ENCODE measurements around the gene MICB.
A peak's percentile ranks its signal among the peaks of the same experiment; 100 is the strongest.
"Not testable (repeated sequence)": the region's sequence is repeated elsewhere in the genome, so short reads cannot be mapped to it uniquely, and the experiment has no call there.

Gene MICB

DNA sequence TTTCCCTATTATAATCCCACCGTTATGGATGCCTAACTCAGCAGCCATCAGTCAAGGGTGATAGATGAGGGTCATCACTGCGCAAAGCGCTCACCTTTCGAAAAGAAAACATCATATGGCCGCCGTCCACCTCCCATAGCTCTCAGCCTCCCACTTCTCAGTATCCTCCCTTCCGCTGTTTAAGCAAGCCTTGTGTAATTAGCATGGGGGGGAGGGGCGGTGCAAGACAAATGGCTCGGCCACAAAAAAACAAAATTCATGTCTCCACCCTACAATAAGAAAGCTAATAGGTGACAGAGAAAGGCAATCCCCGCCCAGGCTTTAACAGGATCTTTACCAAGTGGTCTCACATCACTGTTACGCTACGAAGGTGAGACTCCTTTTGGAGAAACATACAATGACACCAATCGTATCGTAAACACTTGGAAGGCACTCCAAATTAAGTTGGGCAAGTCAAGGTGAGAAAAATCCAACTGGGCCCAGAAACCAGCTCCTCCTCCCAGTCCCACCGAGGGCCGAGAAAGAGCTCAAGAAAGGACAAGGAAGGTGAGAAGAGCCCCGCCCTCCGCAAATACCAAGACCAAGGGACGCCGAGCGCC is 43.2 kb downstream of the MICB start:
- peak in 1 of 2 donors; percentile 37 for DNase-seq (ENCODE audit: low read depth in 2 of 2)

DNA sequence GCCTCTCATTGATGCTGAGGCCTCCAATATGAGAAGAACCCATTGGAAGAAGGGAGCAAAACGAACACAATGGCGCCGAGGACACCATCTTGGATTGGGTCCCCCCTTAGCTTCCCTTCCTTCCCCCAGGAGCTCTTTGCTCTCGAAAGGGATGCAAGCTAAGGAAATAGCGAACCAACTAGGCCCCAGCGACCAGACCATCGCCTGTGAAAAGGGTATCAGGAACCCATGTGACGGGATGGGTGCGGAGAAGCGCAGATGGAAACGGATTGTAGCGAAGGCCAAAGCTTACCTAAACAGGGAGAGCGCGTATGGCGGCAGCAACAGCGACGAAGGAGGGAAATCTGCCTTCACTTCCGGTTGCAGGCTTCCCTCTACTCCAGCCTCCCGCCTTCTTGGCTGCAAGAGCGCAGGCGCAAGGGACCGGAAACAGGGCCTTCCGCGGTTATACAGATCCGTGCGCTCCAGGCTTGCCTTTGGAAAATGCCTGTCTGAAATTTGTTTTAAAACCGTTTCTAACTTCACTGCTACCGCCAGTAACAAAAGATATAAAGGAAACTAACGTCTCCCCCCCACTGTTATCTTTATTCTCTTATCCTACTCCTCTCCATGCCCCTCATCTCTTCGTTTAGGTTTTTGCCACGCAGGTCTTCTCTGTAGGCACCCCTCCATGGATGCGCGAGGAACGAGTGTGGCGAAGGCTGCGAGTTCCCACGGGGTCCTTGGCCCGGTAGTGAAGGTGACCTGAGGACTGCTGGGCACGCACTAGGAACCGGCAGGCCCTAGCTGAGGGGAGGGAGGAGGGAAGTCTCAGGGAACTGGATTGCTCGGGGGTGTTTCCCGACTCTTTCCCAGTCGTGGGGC is 43.9 kb downstream of the MICB start, which contains the start of gene DDX39B:
DDX39B (minus strand) TSS at position 346 of the 864 bp plus-strand sequence. CDS start 1,471 bp downstream, outside the sequence.
- DNase-seq (ENCODE audit: low read depth in 2 of 2): peak; percentile 89 to 91

DNA sequence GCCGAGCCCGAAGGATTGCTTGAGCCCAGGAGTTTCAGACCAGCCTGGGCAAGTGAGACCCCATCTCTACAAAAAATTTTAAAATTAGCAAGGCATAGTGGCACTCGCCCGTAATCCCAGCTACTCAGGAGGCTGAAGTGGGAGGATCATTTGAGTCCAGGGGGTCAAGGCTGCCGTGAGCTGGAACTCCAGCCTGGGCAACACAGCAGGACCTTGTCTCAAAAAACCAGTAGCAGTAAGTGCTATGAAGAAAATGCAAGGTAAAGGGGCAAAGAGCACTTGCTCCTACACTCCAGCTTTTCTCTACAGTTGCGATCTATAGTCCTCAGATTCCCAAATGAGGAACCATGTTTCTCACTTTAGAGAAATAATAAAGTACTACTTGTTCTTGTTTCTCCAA is 45.7 kb downstream of the MICB start:
- no peak for DNase-seq (ENCODE audit: low read depth in 2 of 2)

DNA sequence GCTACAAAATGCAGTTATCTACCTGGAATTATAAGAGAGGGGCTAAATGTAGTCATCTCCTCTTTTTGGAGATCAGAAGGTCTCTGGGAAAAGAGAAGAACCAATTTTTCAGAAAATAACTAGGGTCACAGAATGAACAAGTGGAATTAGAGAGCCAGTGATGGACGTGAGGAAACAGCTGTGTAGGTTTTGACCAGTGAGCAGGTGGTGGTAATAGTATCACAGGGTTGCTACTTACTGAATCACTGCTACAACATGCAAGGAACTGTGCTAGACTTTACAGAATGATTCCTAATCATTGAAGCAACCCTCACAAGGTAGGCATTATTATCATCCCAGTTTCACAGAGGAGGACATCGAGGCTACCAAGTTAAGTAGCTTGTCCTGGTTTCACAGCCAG is 46.7 kb downstream of the MICB start:
- no peak for DNase-seq (ENCODE audit: low read depth in 2 of 2)

DNA sequence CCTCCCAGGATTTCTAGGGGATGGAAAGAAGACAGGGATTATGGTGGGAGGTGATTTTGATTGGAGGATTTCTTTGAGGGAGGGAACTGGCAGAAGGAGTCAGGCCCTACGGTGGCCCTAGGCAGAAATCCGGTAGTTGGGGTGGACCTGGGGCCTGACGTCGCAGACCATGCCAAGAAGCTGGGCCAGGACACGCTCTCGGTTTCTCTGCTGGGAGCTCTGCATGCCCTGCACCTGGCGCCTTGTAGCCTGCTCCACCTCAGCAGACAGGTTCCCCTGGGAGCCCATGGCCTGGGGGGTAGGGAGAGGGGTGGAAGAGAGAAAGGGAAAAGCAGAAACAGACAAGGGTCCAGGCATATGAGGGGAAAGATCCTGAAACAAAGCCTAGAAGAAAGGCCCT is 47.3 kb downstream of the MICB start:
- DNase-seq (ENCODE audit: low read depth in 2 of 2): no peak

DNA sequence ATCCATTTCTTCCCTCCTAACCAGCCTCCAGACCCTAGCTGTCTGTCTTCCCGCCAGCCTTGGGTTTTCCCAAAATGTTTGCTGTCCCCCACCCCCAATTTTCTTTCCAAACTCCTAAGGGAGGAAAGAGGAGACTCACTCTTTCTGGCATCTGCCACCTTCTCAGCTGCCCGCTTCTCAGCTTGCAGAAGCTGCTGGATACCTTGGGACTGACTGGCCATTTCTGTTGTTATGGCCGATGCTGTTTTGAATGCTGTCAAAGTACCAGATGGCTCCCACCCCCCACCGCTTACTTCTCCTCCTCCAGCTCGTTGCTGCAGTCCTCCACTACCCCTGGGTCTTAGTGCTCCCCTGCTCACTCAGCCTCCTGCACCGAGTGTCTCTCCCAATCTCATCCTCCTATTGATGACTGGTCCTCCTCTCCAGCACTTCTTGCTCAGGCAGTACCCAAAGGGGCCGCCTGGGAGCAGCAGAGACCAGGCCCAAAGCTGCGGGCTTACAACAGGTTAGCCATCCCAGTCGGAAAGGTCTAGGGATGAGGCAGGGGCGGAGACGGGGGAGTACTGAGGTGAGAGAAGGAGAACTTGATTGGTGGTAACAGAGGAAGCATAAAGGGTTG is 48.5 kb downstream of the MICB start, which contains the start of gene ATP6V1G2:
ATP6V1G2 (minus strand) TSS at position 270 of the 619 bp plus-strand sequence; CDS start at position 221, 49 bp downstream.
- peak; percentile 83 to 88 for DNase-seq (ENCODE audit: low read depth in 2 of 2)

DNA sequence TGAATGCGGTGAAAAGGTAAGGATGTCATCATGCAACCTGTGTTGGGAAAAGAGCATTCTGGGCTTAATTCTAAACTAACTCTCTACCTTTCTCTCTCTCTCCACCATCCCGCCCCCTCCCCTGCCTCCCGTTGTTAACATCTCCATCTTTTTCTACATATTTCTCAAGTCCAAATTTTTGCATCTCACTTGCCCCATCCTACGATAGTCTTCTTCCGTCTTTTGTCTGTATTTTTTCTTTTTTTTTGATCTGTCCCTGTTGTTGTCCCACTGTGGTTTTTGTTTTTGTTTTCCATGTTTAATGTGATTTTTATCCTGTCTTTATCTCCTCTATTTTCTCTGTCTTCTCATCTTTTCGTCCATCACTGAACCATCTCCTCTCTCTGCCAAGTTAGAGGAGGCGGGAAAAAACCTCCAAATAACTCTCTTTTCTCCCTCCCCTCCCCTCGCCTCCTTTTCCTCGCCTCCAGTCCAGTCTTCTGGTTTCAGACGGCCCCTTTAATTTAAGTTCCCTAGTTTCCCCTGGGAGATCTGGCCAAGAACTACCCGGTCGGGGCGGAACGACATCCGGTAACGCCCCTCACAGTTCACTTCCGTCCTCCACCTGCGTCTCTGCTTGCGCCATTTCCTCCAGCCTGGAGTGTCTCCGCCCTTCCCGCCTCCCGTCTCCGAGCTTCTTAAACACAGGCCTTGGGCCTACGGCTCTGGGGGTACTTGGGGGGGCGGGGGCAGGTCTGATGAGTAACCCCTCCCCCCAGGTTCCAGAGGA is 49.2 kb downstream of the MICB start, which contains the start of gene NFKBIL1:
NFKBIL1 (plus strand) TSS at position 651 of the 769 bp plus-strand sequence; CDS start at position 738, 87 bp downstream.
- peak; percentile 89 to 90 for DNase-seq (ENCODE audit: low read depth in 2 of 2)

DNA sequence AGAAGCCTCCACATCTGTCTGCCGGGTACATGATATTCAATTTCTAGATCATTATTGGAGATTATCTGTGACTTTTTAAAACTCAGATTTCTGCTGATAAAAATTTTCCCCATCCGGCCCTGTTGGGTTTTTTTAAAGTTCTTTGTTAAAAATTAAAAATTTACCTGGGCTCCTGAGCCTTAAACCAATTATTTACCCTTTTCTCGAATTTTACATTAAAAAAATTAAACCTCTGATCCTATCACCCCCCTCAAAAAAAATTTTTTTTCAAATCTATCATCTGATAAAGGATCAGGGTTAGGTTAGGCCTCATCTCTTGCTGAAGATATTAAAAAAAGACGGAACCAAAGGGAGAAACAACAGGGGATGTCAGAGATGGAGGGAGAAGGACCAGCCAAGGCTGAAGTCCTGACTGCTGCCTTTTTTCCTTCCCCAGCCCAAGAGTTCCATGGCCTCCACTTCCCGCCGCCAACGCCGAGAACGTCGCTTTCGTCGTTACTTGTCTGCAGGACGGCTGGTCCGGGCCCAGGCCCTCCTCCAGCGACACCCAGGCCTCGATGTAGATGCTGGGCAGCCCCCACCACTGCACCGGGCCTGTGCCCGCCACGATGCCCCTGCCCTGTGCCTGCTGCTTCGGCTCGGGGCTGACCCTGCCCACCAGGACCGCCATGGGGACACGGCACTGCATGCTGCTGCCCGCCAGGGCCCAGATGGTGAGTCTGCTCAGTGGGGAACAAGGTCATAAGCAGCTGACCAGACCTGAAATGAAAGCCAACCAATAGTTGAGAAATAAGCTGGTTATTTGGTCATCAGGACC is 50.0 kb downstream of the MICB start:
- DNase-seq (ENCODE audit: low read depth in 2 of 2): no peak

DNA sequence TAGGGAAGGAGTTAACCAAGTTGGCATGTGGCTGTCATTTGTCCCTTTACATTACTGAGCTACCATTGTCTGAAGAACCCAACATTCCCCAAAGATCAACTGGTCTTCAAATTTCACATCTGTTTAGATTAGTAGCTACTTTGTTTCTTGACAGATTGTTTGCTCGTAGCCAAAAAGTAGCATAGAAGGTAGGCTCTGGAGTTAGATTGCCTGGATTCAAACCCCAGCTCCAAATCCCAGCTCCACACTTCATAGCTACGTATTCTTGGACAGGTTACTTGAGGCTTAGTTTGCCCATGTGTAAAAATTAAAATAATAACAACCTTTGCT is 50.6 kb downstream of the MICB start:
- DNase-seq (ENCODE audit: low read depth in 2 of 2): no peak

DNA sequence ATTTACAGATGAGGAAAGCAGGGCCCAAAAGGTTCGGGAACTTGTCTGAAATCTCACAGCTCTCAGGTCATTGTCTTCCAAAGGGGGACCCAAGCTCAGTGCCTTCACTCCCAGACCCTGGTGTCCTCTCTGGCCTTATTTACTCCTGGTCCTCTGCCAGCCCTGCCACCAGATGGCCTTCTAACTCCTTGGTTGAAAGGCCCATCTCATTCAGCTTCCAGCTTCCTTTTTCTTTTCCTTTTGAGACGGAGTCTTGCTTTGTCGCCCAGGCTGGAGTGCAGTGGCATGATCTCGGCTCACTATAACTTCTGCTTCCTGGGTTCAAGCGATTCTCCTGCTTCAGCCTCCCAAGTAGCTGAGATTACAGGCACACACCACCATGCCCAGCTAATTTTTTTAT is 53.4 kb downstream of the MICB start:
- DNase-seq (ENCODE audit: low read depth in 2 of 2): not testable (repeated sequence)

DNA sequence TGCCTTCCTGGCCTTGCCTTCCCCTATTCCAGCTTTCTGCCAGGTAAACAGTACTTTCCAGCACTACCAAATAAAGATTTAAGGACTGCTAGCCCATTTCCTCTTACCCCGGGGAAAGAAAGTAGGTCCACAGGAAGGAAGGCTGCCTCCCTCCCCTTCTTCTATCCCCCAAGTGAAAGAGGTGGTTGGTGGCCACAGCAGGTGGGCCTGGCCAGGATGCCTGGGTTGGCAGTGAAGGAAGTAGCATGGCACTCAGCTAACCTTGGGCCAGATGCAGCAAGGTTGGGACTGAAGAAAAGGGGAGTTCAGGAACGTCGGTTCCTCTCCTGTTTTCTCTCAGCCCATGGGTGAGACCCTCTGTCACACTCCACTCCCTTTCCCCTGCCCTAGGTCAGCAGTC is 58.4 kb downstream of the MICB start:
- no peak for DNase-seq (ENCODE audit: low read depth in 2 of 2)

DNA sequence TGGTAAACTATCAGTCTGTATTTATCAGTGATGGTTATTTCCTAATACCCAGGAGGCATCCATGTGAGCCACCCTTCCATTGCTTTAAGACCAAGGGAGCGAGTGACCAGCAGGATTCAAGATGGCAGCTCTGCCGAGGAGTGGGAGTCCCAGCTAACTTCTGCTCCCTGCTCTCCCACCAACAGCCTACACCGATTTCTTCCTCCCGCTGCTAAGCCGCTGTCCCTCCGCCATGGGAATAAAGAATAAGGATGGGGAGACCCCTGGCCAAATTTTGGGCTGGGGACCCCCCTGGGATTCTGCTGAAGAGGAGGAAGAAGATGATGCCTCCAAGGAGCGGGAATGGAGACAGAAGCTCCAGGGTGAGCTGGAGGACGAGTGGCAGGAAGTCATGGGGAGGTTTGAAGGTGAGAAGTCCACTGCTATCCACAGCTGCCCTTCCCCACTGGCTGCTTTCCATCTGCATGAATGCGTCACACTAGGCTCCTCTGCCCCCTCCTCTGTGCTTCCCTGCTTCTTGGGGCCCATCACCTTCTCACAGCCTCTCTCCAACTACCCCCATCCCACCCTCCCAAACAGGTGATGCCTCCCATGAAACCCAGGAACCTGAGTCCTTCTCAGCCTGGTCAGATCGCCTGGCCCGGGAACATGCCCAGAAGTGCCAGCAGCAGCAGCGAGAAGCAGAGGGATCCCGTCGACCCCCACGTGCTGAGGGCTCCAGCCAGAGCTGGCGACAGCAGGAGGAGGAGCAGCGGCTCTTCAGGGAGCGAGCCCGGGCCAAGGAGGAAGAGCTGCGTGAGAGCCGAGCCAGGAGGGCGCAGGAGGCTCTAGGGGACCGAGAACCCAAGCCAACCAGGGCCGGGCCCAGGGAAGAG is 59.7 kb downstream of the MICB start:
- no peak for DNase-seq (ENCODE audit: low read depth in 2 of 2)

DNA sequence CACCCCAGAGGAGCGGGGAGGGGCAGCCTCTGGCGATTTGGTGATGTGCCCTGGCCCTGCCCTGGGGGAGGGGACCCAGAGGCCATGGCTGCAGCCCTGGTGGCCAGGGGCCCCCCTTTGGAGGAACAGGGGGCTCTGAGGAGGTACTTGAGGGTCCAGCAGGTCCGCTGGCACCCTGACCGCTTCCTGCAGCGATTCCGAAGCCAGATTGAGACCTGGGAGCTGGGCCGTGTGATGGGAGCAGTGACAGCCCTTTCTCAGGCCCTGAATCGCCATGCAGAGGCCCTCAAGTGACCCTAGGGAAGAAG is 60.3 kb downstream of the MICB start:
- no peak for DNase-seq (ENCODE audit: low read depth in 2 of 2)

DNA sequence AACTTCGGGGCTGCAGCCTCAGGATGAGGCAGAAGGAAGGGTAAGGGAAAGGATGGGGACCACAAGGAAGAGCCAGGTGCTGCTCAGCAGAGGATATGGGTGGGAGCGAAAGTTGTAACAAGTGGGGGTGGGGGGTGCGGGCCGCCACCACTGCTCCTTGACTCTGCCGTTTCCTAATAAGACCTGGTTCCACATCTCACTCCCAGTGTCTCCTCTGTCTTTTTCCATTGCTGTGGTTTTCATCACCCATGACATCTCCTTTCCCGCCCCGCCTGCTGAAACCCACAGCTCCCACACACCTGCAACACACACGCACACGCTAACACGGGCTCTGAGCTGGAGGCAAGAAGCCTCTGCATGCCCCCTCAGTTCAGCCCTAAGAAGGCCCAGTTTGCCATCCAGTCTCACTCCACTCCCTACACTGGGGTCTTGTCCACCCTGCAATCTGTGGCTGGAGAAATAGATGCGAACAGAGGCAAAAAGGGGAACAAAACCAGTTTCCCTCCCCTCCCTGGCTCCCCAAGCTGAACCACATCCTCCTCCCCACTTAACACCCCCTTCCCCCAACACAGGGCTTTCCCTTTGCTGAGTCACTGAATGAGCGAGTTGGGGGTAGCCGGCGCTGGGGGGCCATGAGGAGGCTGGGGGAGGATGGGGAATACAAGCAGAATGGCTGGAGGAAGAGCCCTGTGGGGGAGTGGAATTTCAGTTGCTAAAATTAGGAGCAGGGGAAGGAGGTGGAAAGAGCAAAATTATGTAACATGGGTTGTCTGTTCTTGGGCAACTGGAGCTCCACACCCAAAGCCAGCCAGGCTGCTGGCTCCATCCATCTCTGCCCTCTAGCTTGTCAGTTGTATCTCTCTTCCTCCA is 60.9 kb downstream of the MICB start:
- DNase-seq (ENCODE audit: low read depth in 2 of 2): peak in 1 of 2 donors; percentile 61

DNA sequence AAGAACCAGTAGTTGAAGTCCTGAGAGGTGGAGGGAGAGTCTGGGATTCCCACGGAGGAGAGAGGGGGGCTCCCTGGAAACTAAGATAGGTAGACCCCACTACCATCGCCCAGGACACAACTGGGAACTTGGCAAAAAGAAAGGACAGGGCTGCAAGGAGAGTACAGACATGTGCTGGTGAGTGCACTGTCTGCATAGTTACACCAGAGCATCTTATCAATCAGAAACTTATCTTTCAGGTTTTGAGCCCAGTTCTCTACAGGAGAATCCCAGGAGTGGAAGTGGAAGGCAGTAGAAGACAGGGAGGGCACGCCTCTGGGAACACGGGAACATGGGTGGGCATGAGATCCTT is 61.6 kb downstream of the MICB start:
- DNase-seq (ENCODE audit: low read depth in 2 of 2): no peak

DNA sequence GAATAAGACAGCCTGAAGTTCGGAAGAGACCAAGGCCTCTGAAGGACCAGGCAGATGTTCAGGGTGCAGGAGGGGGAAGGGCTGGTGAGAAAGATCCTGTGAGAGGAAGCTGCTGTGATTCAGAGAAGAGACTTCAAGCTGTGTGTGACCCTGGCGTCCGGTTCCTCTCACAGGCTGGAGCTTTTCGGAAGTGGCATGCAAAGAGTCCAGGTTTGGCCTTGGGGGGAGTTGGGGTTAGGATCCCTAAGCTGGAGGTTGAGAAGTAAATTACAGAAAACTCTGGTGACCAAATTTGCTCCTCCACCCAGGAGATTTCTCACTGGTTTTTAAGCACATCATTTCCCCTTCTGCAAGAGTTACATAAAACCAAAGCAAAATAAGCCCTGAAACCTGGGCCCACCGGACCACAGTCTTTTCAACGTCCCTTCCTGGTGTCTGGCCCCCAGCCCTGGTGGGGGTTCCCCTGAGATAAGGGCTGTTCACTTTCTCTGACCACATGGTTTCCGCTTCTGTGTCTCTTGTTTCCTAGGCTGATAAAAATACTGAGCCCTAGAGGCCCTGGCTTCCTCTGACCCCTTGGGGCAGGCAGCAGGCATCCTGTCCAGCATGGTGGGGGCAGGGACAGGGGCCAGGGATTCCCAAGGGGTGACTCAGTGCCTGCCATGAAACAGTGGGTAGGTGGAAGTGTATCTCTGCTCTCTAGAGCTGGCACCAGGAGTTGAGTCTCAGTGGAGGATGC is 62.2 kb downstream of the MICB start:
- DNase-seq (ENCODE audit: low read depth in 2 of 2): peak in 1 of 2 donors; percentile 38

DNA sequence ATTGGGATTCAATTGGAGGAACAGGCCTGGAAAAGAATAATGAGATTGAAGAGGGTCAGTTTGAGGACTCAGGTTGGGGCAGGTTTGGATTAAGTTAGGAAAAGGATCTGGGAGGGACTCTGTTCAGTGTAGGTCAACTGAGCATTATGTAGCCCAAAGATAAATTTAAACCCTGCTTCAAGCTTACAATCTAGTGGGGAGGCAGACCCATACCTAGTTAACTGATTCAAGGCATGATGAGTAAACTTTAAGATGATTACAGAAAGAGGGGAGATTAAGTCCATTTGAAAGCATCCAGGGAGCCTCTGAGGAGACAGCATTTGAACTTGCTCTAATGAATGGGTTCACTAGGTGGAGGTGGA is 62.7 kb downstream of the MICB start:
- DNase-seq (ENCODE audit: low read depth in 2 of 2): no peak
